Liver (tissue), 9 donors: ENCODE data around the gene PRKD1. TPM values are rescaled to one million over a fixed set of nuclear protein-coding genes. Genes with fewer than 3 reads are reported as not detected.
"Not testable (repeated sequence)": the region's sequence is repeated elsewhere in the genome, so short reads cannot be mapped to it uniquely, and the experiment has no call there.

Experiments used
- DNase-seq: peaks from one replicate; pipeline ENCODE4 v3.0.0-alpha.2; 2017; ENCODE audit warnings: low spot score
- H3K27ac ChIP-seq, 2 donors: one replicate each; pipeline ENCODE4 v1.7.0; 2013; ENCODE audit warnings: inconsistent platforms in 2 of 2, low read length in 2 of 2, control low read depth in 1 of 2, low read depth in 1 of 2, mild to moderate bottlenecking in 1 of 2
- H3K27me3 ChIP-seq, 4 donors: one replicate each; pipeline versions ENCODE4 v1.6.1 to v1.7.0; 2013; ENCODE audit warnings: low read length in 3 of 4, inconsistent platforms in 1 of 4, mild to moderate bottlenecking in 1 of 4, moderate library complexity in 1 of 4; ENCODE audit not compliant: control insufficient read depth in 4 of 4, insufficient read depth in 4 of 4
- H3K36me3 ChIP-seq, 4 donors: one replicate each; pipeline versions ENCODE4 v1.6.1 to v1.7.0; 2013; ENCODE audit warnings: low read length in 3 of 4, mild to moderate bottlenecking in 3 of 4, low read depth in 1 of 4, moderate library complexity in 1 of 4; ENCODE audit not compliant: control insufficient read depth in 4 of 4, insufficient read depth in 3 of 4
- H3K4me1 ChIP-seq, 4 donors: one replicate each; pipeline versions ENCODE4 v1.6.1 to v1.7.0; 2013; ENCODE audit warnings: low read length in 3 of 4, mild to moderate bottlenecking in 3 of 4, moderate library complexity in 1 of 4; ENCODE audit not compliant: control insufficient read depth in 4 of 4, insufficient read depth in 4 of 4
- H3K4me3 ChIP-seq, 3 donors: one replicate each; pipeline versions ENCODE4 v1.6.1 to v1.7.0; 2013; ENCODE audit warnings: low read length in 3 of 3, control low read depth in 1 of 3, low read depth in 1 of 3, mild to moderate bottlenecking in 1 of 3
- H3K9ac ChIP-seq, 2 donors: one replicate each; pipeline ENCODE4 v1.7.0; 2013; ENCODE audit warnings: low read length in 2 of 2, mild to moderate bottlenecking in 2 of 2, moderate library complexity in 2 of 2, control low read depth in 1 of 2, low read depth in 1 of 2
- H3K9me3 ChIP-seq, 4 donors: one replicate each; pipeline versions ENCODE4 v1.6.1 to v1.7.0; 2013; ENCODE audit warnings: low read length in 3 of 4; ENCODE audit not compliant: control insufficient read depth in 4 of 4
- ATF3 ChIP-seq: IDR thresholded peaks from 2 replicates; pipeline ENCODE4 v1.6.1; 2016; ENCODE audit warnings: antibody characterized with exemption
- CTCF ChIP-seq: fragments of 150-350 bp; IDR thresholded peaks from 2 replicates; pipeline ENCODE4 v1.5.1; 2017; ENCODE audit warnings: improper control_type of control experiment, low read depth, low read length; ENCODE audit not compliant: missing input control
- EGR1 ChIP-seq, 2 donors: IDR thresholded peaks; 2 replicates each; pipeline ENCODE4 v1.6.1; 2016 to 2018; ENCODE audit warnings: antibody characterized with exemption in 2 of 2, low read depth in 2 of 2
- FOXA1 ChIP-seq: IDR thresholded peaks from 2 replicates; pipeline ENCODE4 v1.6.1; 2016; ENCODE audit warnings: antibody characterized with exemption
- FOXA2 ChIP-seq: IDR thresholded peaks from 2 replicates; pipeline ENCODE4 v1.6.1; 2016; ENCODE audit warnings: antibody characterized with exemption
- GABPA ChIP-seq, 2 donors: IDR thresholded peaks in 1 of 2; conservative IDR thresholded peaks in 1 of 2; 2 replicates each; pipeline ENCODE4 v1.6.1; 2016; ENCODE audit warnings: antibody characterized with exemption in 2 of 2, mild to moderate bottlenecking in 1 of 2, moderate library complexity in 1 of 2
- HNF4A ChIP-seq, 2 donors: conservative IDR thresholded peaks; 2 replicates each; pipeline ENCODE4 v1.6.1; 2016; ENCODE audit warnings: antibody characterized with exemption in 2 of 2, mild to moderate bottlenecking in 2 of 2
- HNF4G ChIP-seq: IDR thresholded peaks from 2 replicates; pipeline ENCODE4 v1.6.1; 2016; ENCODE audit warnings: antibody characterized with exemption
- JUND ChIP-seq, 2 donors: IDR thresholded peaks; 2 replicates each; pipeline ENCODE4 v1.6.1; 2016; ENCODE audit warnings: antibody characterized with exemption in 2 of 2
- MAX ChIP-seq: IDR thresholded peaks from 2 replicates; pipeline ENCODE4 v1.6.1; 2016; ENCODE audit warnings: antibody characterized with exemption
- NR2F2 ChIP-seq: IDR thresholded peaks from 2 replicates; pipeline ENCODE4 v1.6.1; 2016; ENCODE audit warnings: antibody characterized with exemption
- RAD21 ChIP-seq, 2 donors: IDR thresholded peaks; 2 replicates each; pipeline ENCODE4 v1.6.1; 2016; ENCODE audit warnings: antibody characterized with exemption in 2 of 2, mild to moderate bottlenecking in 2 of 2
- REST ChIP-seq: IDR thresholded peaks from 2 replicates; pipeline ENCODE4 v1.6.1; 2016; ENCODE audit warnings: antibody characterized with exemption, mild to moderate bottlenecking
- SP1 ChIP-seq: IDR thresholded peaks from 2 replicates; pipeline ENCODE4 v1.6.1; 2018; ENCODE audit warnings: antibody characterized with exemption, mild to moderate bottlenecking
- TAF1 ChIP-seq: conservative IDR thresholded peaks from 2 replicates; pipeline ENCODE4 v1.6.1; 2016; ENCODE audit warnings: antibody characterized with exemption, mild to moderate bottlenecking
- YY1 ChIP-seq: IDR thresholded peaks from 2 replicates; pipeline ENCODE4 v1.6.1; 2016; ENCODE audit warnings: antibody characterized with exemption, mild to moderate bottlenecking
- ZBTB33 ChIP-seq: IDR thresholded peaks from 2 replicates; pipeline ENCODE4 v1.6.1; 2016; ENCODE audit warnings: antibody characterized with exemption
- WGBS: extraction: QIAGEN DNeasy Blood & Tissue Kit; methylation state at CpG from one replicate; pipeline ENCODE4 v1.1.7; 2013; 5-methylcytosine and 5-hydroxymethylcytosine counted together
- polyA plus RNA-seq, 2 donors: library from polyadenylated mRNA; stranded (reverse) in 1 of 2; unstranded in 1 of 2; fragments of 200-250 nt in 1 of 2; fragments of >200 nt in 1 of 2; fragmentation: Nextera tagmentation in 1 of 2; extraction: Ambion mirVana in 1 of 2; gene quantifications; one replicate each; pipeline versions ENCODE4 v1.2.1 to v1.2.3, GENCODE V29; 2013 to 2015
- total RNA-seq, 2 donors: library from RNA; depleted of rRNA; stranded (reverse); fragments of >200 nt; gene quantifications; one replicate each; pipeline ENCODE4 v1.2.3, GENCODE V29; 2014
- donor health status: healthy.
- donor health status: healthy.
- donor health status: healthy.
- donor health status: healthy.
- donor health status: healthy.

The PRKD1 gene
- total and polyA plus RNA-seq, 4 donors = 0.85 to 5.0 (median 0.99) TPM

GRCh38 chr14:29782041-29782440 is 145.6 kb downstream of the PRKD1 start:
- H3K4me3 ChIP-seq = no peak overlapping the region
- peaks cover 0 to 4% (median 0%) of the 10 kb centered on the region in 4 donors for H3K9me3 ChIP-seq
- TF ChIP-seq REST = no peak
- TF ChIP-seq HNF4G = no peak
- TF ChIP-seq MAX = no peak
- TF ChIP-seq TAF1 = no peak
- TF ChIP-seq HNF4A (conservative IDR thresholded peaks at IDR 0.05) = no peak
- no peak for TF ChIP-seq NR2F2
- TF ChIP-seq JUND (IDR thresholded peaks at IDR 0.05) = no peak
- TF ChIP-seq ATF3 = no peak
- no peak for TF ChIP-seq GABPA (IDR thresholded peaks at IDR 0.05 in 1 of 2, conservative IDR thresholded peaks at IDR 0.05 in 1 of 2)
- no peak for TF ChIP-seq ZBTB33
- TF ChIP-seq FOXA2 = no peak
- TF ChIP-seq SP1 = no peak
- no peak for TF ChIP-seq FOXA1
- TF ChIP-seq EGR1 (IDR thresholded peaks at IDR 0.05; ENCODE audit: low read depth in 2 of 2) = no peak
- TF ChIP-seq CTCF = no peak
- TF ChIP-seq RAD21 (IDR thresholded peaks at IDR 0.05) = no peak
- TF ChIP-seq YY1 = no peak
- no peak overlapping the region for H3K27ac ChIP-seq
- DNase-seq = no peak
- 89% methylated on average over 2 of the region's 2 CpGs for WGBS
- no peaks in the 10 kb centered on the region for H3K4me1 ChIP-seq
- no peak overlapping the region for H3K9ac ChIP-seq
- no peaks in the 10 kb centered on the region for H3K27me3 ChIP-seq
- no peaks in the 10 kb centered on the region for H3K36me3 ChIP-seq

- not testable (repeated sequence) for H3K9ac ChIP-seq, H3K27ac ChIP-seq, H3K4me3 ChIP-seq, H3K36me3 ChIP-seq, H3K27me3 ChIP-seq, H3K4me1 ChIP-seq, DNase-seq, H3K9me3 ChIP-seq
- WGBS = 95% methylated on average over 1 of the region's 1 CpG
These were observed 150.5 kb downstream of the PRKD1 start for GRCh38 chr14:29777142-29777541.
